Keratinocyte (primary cell): ENCODE results near the gene TRAF1. TPM values are rescaled to one million over a fixed set of nuclear protein-coding genes. Genes with fewer than 3 reads are reported as not detected.
"Not testable (repeated sequence)": the region's sequence is repeated elsewhere in the genome, so short reads cannot be mapped to it uniquely, and the experiment has no call there.

Experiments
- DNase-seq: peaks from one replicate; pipeline ENCODE4 v3.0.0-alpha.2; 2011; ENCODE audit warnings: low read depth, missing footprints, low spot score
- FAIRE-seq: peaks from 2 replicates; lab custom pipeline; 2011; peaks lifted over from hg19 to GRCh38; lab: Jason Lieb, UNC
- H2AFZ ChIP-seq: 2 replicates; pipeline ENCODE4 v1.6.0; 2012; ENCODE audit warnings: low read length, control low read depth, inconsistent platforms; ENCODE audit not compliant: control insufficient read depth
- H3K27ac ChIP-seq: 2 replicates; pipeline ENCODE4 v1.5.1; 2011; ENCODE audit warnings: low read length; ENCODE audit not compliant: control insufficient read depth, insufficient read depth
- H3K27me3 ChIP-seq: 3 replicates; pipeline ENCODE4 v1.6.0; 2011; ENCODE audit warnings: low read length; ENCODE audit not compliant: control insufficient read depth, insufficient read depth; ENCODE audit errors: extremely low read depth
- H3K36me3 ChIP-seq, 2 experiments: 2 replicates in 1 of 2; 3 replicates in 1 of 2; pipeline ENCODE4 v1.5.1; 2011; ENCODE audit warnings: low read length in 2 of 2, mild to moderate bottlenecking in 1 of 2; ENCODE audit not compliant: control insufficient read depth in 2 of 2, insufficient read depth in 2 of 2; ENCODE audit errors: extremely low read depth in 1 of 2
- H3K4me1 ChIP-seq: 3 replicates; pipeline ENCODE4 v1.5.1; 2011; ENCODE audit warnings: low read length; ENCODE audit not compliant: control insufficient read depth, insufficient read depth; ENCODE audit errors: extremely low read depth
- H3K4me2 ChIP-seq: 3 replicates; pipeline ENCODE4 v1.6.0; 2011; ENCODE audit warnings: low read depth, low read length; ENCODE audit not compliant: control insufficient read depth, insufficient read depth; ENCODE audit errors: extremely low read depth
- H3K4me3 ChIP-seq, 3 experiments: fragments of 200-600 bp in 1 of 3; sonication (generic) in 1 of 3; 2 replicates in 2 of 3; 3 replicates in 1 of 3; pipeline ENCODE4 v1.5.1; 2011 to 2016; ENCODE audit warnings: low read length in 3 of 3, mild to moderate bottlenecking in 3 of 3, control low read depth in 2 of 3, inconsistent platforms in 1 of 3, low read depth in 1 of 3, mixed read lengths in 1 of 3, mixed run types in 1 of 3, moderate library complexity in 1 of 3; ENCODE audit not compliant: control insufficient read depth in 2 of 3, insufficient read depth in 2 of 3; ENCODE audit errors: extremely low read depth in 1 of 3
- H3K79me2 ChIP-seq: 2 replicates; pipeline ENCODE4 v1.6.0; 2012; ENCODE audit warnings: low read length; ENCODE audit not compliant: control insufficient read depth, insufficient read depth
- H3K9ac ChIP-seq: 3 replicates; pipeline ENCODE4 v1.6.0; 2011; ENCODE audit warnings: low read length; ENCODE audit not compliant: control insufficient read depth, insufficient read depth; ENCODE audit errors: extremely low read depth
- H3K9me1 ChIP-seq: 3 replicates; pipeline ENCODE4 v1.6.0; 2011; ENCODE audit warnings: low read length; ENCODE audit not compliant: control insufficient read depth, insufficient read depth; ENCODE audit errors: extremely low read depth
- H3K9me3 ChIP-seq: 2 replicates; pipeline ENCODE4 v1.5.1; 2012; ENCODE audit warnings: low read depth, low read length; ENCODE audit not compliant: control insufficient read depth
- H4K20me1 ChIP-seq: 3 replicates; pipeline ENCODE4 v1.6.0; 2011; ENCODE audit warnings: low read length; ENCODE audit not compliant: control insufficient read depth, insufficient read depth; ENCODE audit errors: extremely low read depth
- CTCF ChIP-seq, 3 experiments: IDR thresholded peaks in 1 of 3; conservative IDR thresholded peaks in 1 of 3; optimal IDR thresholded peaks in 1 of 3; 2 replicates in 2 of 3; 3 replicates in 1 of 3; pipeline versions ENCODE3 to v1.5.1; 2011; ENCODE audit warnings: low read length in 3 of 3, mild to moderate bottlenecking in 3 of 3, moderate library complexity in 2 of 3, control low read depth in 1 of 3, inconsistent platforms in 1 of 3; ENCODE audit not compliant: insufficient read depth in 2 of 3; ENCODE audit errors: extremely low read depth in 1 of 3
- EZH2 ChIP-seq: IDR thresholded peaks from one replicate; pipeline ENCODE4 v1.6.1; 2012; ENCODE audit warnings: inconsistent platforms, mild to moderate bottlenecking, low read length, moderate library complexity
- dilution Hi-C: fragments of 300-500 bp; cut with MboI; formaldehyde crosslinking; loops from one replicate; pipeline ENCODE4 v1.7.0; 2020; ENCODE audit warnings: low sequenced_read_pairs; ENCODE audit not compliant: extremely low pct_ligation_motif_present
- polyA plus RNA-seq, 5 experiments: library from polyadenylated mRNA; depleted of rRNA in 3 of 5; stranded (reverse) in 3 of 5; stranded (forward) in 1 of 5; unstranded in 1 of 5; fragments of >200 nt; gene quantifications; 1 replicate in 1 of 5; 2 replicates in 3 of 5; 3 replicates in 1 of 5; pipeline versions ENCODE4 v1.2.1 to v1.2.3, GENCODE V29; 2011 to 2012; ENCODE audit warnings: missing spikeins in 2 of 5, low read depth in 1 of 5, low replicate concordance in 1 of 5

TRAF1 gene
- polyA plus RNA-seq, 1 donor (not counting 4 experiments of a cell fraction or from before 2014, with no cell fraction given) = 1.2 TPM

GRCh38 chr9:120974181-120974580, 47.6 kb upstream of the TRAF1 start:
- TF ChIP-seq EZH2 (no peak), CTCF (optimal IDR thresholded peaks at IDR 0.05 in 1 of 3, IDR thresholded peaks at IDR 0.05 in 1 of 3, conservative IDR thresholded peaks at IDR 0.05 in 1 of 3; ENCODE audit: extremely low read depth in 1 of 3, insufficient read depth in 2 of 3, low read length in 3 of 3) (no peak)
- Histone ChIP-seq H3K4me2 (no peak overlapping the region), H3K4me1 (peaks cover 4% of the 10 kb centered on the region), H3K27me3 (no peaks in the 10 kb centered on the region), H4K20me1 (no peaks in the 10 kb centered on the region), H3K4me3 (no peak overlapping the region), H3K9me3 (no peaks in the 10 kb centered on the region), H3K79me2 (no peaks in the 10 kb centered on the region), H3K27ac (no peak overlapping the region), H3K9me1 (no peaks in the 10 kb centered on the region), H3K36me3 (no peaks in the 10 kb centered on the region), H2AFZ (no peak overlapping the region), H3K9ac (no peak overlapping the region)
- dilution Hi-C loops = no loop called here
- DNase-seq (no peak), FAIRE-seq (no peak)

- Histone ChIP-seq H3K9me3 (no peaks in the 10 kb centered on the region), H3K4me1 (no peaks in the 10 kb centered on the region), H3K9ac (no peak overlapping the region), H3K36me3 (no peaks in the 10 kb centered on the region), H2AFZ (no peak overlapping the region), H3K9me1 (no peaks in the 10 kb centered on the region), H3K4me2 (no peak overlapping the region), H3K27me3 (no peaks in the 10 kb centered on the region), H3K79me2 (no peaks in the 10 kb centered on the region), H4K20me1 (no peaks in the 10 kb centered on the region), H3K27ac (no peak overlapping the region), H3K4me3 (no peak overlapping the region)
- no peak for DNase-seq
- no peak for FAIRE-seq
- dilution Hi-C loops = no loop called here
- TF ChIP-seq EZH2 (no peak), CTCF (optimal IDR thresholded peaks at IDR 0.05 in 1 of 3, IDR thresholded peaks at IDR 0.05 in 1 of 3, conservative IDR thresholded peaks at IDR 0.05 in 1 of 3; ENCODE audit: extremely low read depth in 1 of 3, insufficient read depth in 2 of 3, low read length in 3 of 3) (no peak)
Measured at GRCh38 chr9:120971938-120972337, 45.3 kb upstream of the TRAF1 start.

- H3K27ac ChIP-seq, H3K9me3 ChIP-seq, H3K4me2 ChIP-seq, H3K9me1 ChIP-seq, H4K20me1 ChIP-seq, dilution Hi-C loops, H3K79me2 ChIP-seq, DNase-seq, H3K9ac ChIP-seq, H3K36me3 ChIP-seq, H3K4me1 ChIP-seq, H3K4me3 ChIP-seq, H2AFZ ChIP-seq, FAIRE-seq, H3K27me3 ChIP-seq: not testable (repeated sequence)
Measured at GRCh38 chr9:120971471-120971870, 44.9 kb upstream of the TRAF1 start.
